Myocyte (in vitro differentiated cells): ENCODE measurements around the gene ADAMTS18. TPM values are rescaled to one million over a fixed set of nuclear protein-coding genes. Genes with fewer than 3 reads are reported as not detected.

ENCODE experiments used
- total RNA-seq: library from RNA; depleted of rRNA; stranded (reverse); fragments of >200 nt; gene quantifications from 2 replicates; pipeline ENCODE4 v1.2.3, GENCODE V29; 2014

ADAMTS18 gene
- total RNA-seq, 1 donor from 2014 or later, result 0.13 TPM

Other genes starting within 250 kb of the ADAMTS18 start
- gene MON1B, start 243.8 kb downstream of the ADAMTS18 start, total RNA-seq, result 9.5 and 12.1 TPM in 2 replicates
- gene SYCE1L, start 235.6 kb downstream of the ADAMTS18 start, total RNA-seq, result 0.45 and 1.2 TPM in 2 replicates